HEK293 (cell line): ENCODE results near the gene PIM3.

Experiments
- ZBTB7A ChIP-seq: fragments of 450-650 bp; formaldehyde crosslinking; IDR thresholded peaks from 2 replicates; pipeline ENCODE4 v1.5.1; 2016; ENCODE audit warnings: low read depth, missing biosample characterization, missing genetic modification characterization
- ZBTB8A ChIP-seq: fragments of 450-650 bp; formaldehyde crosslinking; IDR thresholded peaks from 2 replicates; pipeline ENCODE4 v1.5.1; 2016; ENCODE audit warnings: missing biosample characterization, missing genetic modification characterization
- ZNF174 ChIP-seq: fragments of 450-650 bp; formaldehyde crosslinking; IDR thresholded peaks from 2 replicates; pipeline ENCODE4 v1.5.0; 2017; ENCODE audit warnings: missing biosample characterization, mild to moderate bottlenecking, missing genetic modification characterization
- ZNF202 ChIP-seq: fragments of 450-650 bp; formaldehyde crosslinking; IDR thresholded peaks from 2 replicates; pipeline ENCODE4 v1.5.1; 2016; ENCODE audit warnings: missing biosample characterization, missing genetic modification characterization, borderline replicate concordance
- ZNF292 ChIP-seq: fragments of 450-650 bp; formaldehyde crosslinking; IDR thresholded peaks from 2 replicates; pipeline ENCODE4 v1.5.1; 2016; ENCODE audit warnings: low read depth, missing biosample characterization, missing genetic modification characterization, borderline replicate concordance
- ZNF324 ChIP-seq: fragments of 450-650 bp; formaldehyde crosslinking; IDR thresholded peaks from 2 replicates; pipeline ENCODE4 v1.5.1; 2016; ENCODE audit warnings: missing biosample characterization, missing genetic modification characterization
- ZNF416 ChIP-seq: fragments of 450-650 bp; formaldehyde crosslinking; IDR thresholded peaks from 2 replicates; pipeline ENCODE4 v1.5.1; 2016; ENCODE audit warnings: missing biosample characterization, missing genetic modification characterization
- ZNF423 ChIP-seq: fragments of 450-650 bp; formaldehyde crosslinking; IDR thresholded peaks from 2 replicates; pipeline ENCODE4 v1.5.1; 2016; ENCODE audit warnings: missing biosample characterization, missing genetic modification characterization
- ZNF623 ChIP-seq: fragments of 450-650 bp; formaldehyde crosslinking; IDR thresholded peaks from 2 replicates; pipeline ENCODE4 v1.5.1; 2016; ENCODE audit warnings: missing biosample characterization, missing genetic modification characterization
- ZNF629 ChIP-seq: fragments of 450-650 bp; formaldehyde crosslinking; IDR thresholded peaks from 2 replicates; pipeline ENCODE4 v1.5.1; 2017; ENCODE audit warnings: missing biosample characterization, missing genetic modification characterization
- ZNF707 ChIP-seq: fragments of 450-650 bp; formaldehyde crosslinking; IDR thresholded peaks from 2 replicates; pipeline ENCODE4 v1.5.1; 2016; ENCODE audit warnings: missing biosample characterization, missing genetic modification characterization
- TF ChIP-seq, protein P1 (sequence below): fragments of 450-650 bp; formaldehyde crosslinking; IDR thresholded peaks from 2 replicates; pipeline ENCODE4 v1.5.1; 2016; ENCODE audit warnings: missing biosample characterization, missing genetic modification characterization
- TF ChIP-seq, protein P2 (sequence below): fragments of 450-650 bp; formaldehyde crosslinking; IDR thresholded peaks from 2 replicates; pipeline ENCODE4 v1.5.1; 2017; ENCODE audit warnings: missing biosample characterization, missing genetic modification characterization

DNA sequence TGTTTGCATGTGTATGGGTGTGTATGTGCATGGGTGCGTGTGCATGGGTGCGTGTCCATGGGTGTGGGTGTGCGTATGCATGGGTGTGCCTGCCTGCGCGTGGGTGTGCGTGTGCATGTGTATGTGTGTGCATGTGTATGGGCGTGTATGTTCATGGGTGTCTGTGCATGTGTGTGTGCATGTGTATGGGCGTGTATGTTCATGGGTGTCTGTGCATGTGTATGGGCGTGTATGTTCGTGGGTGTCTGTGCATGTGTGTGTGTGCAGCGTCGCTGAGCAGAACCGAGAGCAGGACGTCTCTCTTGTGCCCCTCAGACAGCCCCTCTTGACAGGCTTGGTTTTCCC, 38.1 kb downstream of the PIM3 start:
- TF ChIP-seq ZNF423 (tag by site-specific recombination) (no peak), ZNF292 (tag by site-specific recombination) (no peak), ZNF629 (tag by site-specific recombination) (no peak), ZNF174 (tag by site-specific recombination) (no peak), ZNF202 (tag by site-specific recombination) (no peak), ZNF623 (tag by site-specific recombination) (no peak), ZBTB7A (no peak), ZNF707 (tag by site-specific recombination) (no peak), ZBTB8A (tag by site-specific recombination) (no peak), ZNF324 (tag by site-specific recombination) (no peak), ZNF416 (tag by site-specific recombination) (no peak)
- TF ChIP-seq, protein P1, sequence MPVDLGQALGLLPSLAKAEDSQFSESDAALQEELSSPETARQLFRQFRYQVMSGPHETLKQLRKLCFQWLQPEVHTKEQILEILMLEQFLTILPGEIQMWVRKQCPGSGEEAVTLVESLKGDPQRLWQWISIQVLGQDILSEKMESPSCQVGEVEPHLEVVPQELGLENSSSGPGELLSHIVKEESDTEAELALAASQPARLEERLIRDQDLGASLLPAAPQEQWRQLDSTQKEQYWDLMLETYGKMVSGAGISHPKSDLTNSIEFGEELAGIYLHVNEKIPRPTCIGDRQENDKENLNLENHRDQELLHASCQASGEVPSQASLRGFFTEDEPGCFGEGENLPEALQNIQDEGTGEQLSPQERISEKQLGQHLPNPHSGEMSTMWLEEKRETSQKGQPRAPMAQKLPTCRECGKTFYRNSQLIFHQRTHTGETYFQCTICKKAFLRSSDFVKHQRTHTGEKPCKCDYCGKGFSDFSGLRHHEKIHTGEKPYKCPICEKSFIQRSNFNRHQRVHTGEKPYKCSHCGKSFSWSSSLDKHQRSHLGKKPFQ: peak; percentile 67; the same call in 1 of the 2 replicates
- TF ChIP-seq, protein P2, sequence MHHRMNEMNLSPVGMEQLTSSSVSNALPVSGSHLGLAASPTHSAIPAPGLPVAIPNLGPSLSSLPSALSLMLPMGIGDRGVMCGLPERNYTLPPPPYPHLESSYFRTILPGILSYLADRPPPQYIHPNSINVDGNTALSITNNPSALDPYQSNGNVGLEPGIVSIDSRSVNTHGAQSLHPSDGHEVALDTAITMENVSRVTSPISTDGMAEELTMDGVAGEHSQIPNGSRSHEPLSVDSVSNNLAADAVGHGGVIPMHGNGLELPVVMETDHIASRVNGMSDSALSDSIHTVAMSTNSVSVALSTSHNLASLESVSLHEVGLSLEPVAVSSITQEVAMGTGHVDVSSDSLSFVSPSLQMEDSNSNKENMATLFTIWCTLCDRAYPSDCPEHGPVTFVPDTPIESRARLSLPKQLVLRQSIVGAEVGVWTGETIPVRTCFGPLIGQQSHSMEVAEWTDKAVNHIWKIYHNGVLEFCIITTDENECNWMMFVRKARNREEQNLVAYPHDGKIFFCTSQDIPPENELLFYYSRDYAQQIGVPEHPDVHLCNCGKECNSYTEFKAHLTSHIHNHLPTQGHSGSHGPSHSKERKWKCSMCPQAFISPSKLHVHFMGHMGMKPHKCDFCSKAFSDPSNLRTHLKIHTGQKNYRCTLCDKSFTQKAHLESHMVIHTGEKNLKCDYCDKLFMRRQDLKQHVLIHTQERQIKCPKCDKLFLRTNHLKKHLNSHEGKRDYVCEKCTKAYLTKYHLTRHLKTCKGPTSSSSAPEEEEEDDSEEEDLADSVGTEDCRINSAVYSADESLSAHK: no peak
